Hematopoietic multipotent progenitor cell treated with erythropoietin and hydrocortisone succinate and interleukin-3 and kit ligand, for 6 days (in vitro differentiated cells): ENCODE measurements around the gene DNAJA1.
"Not testable (repeated sequence)": the region's sequence is repeated elsewhere in the genome, so short reads cannot be mapped to it uniquely, and the experiment has no call there.

Experiments
- DNase-seq: peaks from one replicate; pipeline ENCODE4 v3.0.0-alpha.2; 2015

Gene DNAJA1

GRCh38 chr9:33082538-33083326 lies 57.7 kb downstream of the DNAJA1 start:
- peak; percentile 38 for DNase-seq

GRCh38 chr9:33085672-33086071 lies 60.6 kb downstream of the DNAJA1 start:
- not testable (repeated sequence) for DNase-seq
